CD4-positive, alpha-beta T cell (primary cell): Measurements from ENCODE around the gene ASCC3. TPM values are rescaled to one million over a fixed set of nuclear protein-coding genes. Genes with fewer than 3 reads are reported as not detected.
"Not testable (repeated sequence)": the region's sequence is repeated elsewhere in the genome, so short reads cannot be mapped to it uniquely, and the experiment has no call there.

ENCODE experiments used
- ATAC-seq: fragments of 200-7000 bp; cut with Tn5 transposase; one replicate; pipeline ENCODE4 v1.10.0; 2022; ENCODE audit warnings: mild to moderate bottlenecking; ENCODE audit not compliant: poor library complexity
- CTCF ChIA-PET: fragments of 350-600 bp; sonication (Branson Sonifier 250); formaldehyde crosslinking; loops from one replicate; lab custom pipeline; 2021; ENCODE audit warnings: antibody characterized with exemption, inconsistent platforms; lab: Charles Lee
- POLR2A ChIA-PET: fragments of 350-600 bp; sonication (Branson Sonifier 250); formaldehyde crosslinking; loops from one replicate; lab custom pipeline; 2021; ENCODE audit warnings: antibody characterized with exemption, inconsistent platforms; lab: Charles Lee
- DNase-seq, 14 experiments: peaks; one replicate each; pipeline ENCODE4 v3.0.0-alpha.2; 2013 to 2020; ENCODE audit warnings: mixed read lengths in 2 of 14
- H3K27ac ChIP-seq, 2 donors: one replicate each; pipeline versions ENCODE4 v1.5.1 to v1.7.0; 2013; ENCODE audit warnings: low read length in 2 of 2, low read depth in 1 of 2, mild to moderate bottlenecking in 1 of 2
- H3K27me3 ChIP-seq, 2 experiments: 1 replicate in 1 of 2; 2 replicates in 1 of 2; pipeline versions ENCODE4 v1.6.1 to v1.7.0; 2013; ENCODE audit warnings: low read length in 2 of 2, control low read depth in 1 of 2, mild to moderate bottlenecking in 1 of 2, moderate library complexity in 1 of 2; ENCODE audit not compliant: insufficient read depth in 2 of 2, control insufficient read depth in 1 of 2
- H3K36me3 ChIP-seq: one replicate; pipeline ENCODE4 v1.6.1; 2013; ENCODE audit warnings: low read length, control low read depth; ENCODE audit not compliant: insufficient read depth
- H3K4me1 ChIP-seq: one replicate; pipeline ENCODE4 v1.6.1; 2013; ENCODE audit warnings: low read length, control low read depth; ENCODE audit not compliant: insufficient read depth
- H3K4me3 ChIP-seq: one replicate; pipeline ENCODE4 v1.5.1; 2013; ENCODE audit warnings: mild to moderate bottlenecking, low read length, moderate library complexity
- H3K9me3 ChIP-seq, 2 experiments: 1 replicate in 1 of 2; 2 replicates in 1 of 2; pipeline versions ENCODE4 v1.6.1 to v1.7.0; 2013; ENCODE audit warnings: low read length in 2 of 2, mild to moderate bottlenecking in 2 of 2, control low read depth in 1 of 2, moderate library complexity in 1 of 2; ENCODE audit not compliant: control insufficient read depth in 1 of 2, insufficient read depth in 1 of 2
- H3K27ac Mint-ChIP-seq: one replicate; pipeline ENCODE4 v1.8.0; 2020; ENCODE audit warnings: mixed read lengths
- H3K27me3 Mint-ChIP-seq: one replicate; pipeline ENCODE4 v1.8.0; 2021; ENCODE audit warnings: mixed read lengths
- H3K36me3 Mint-ChIP-seq: one replicate; pipeline ENCODE4 v1.8.0; 2021; ENCODE audit warnings: low read depth, mixed read lengths
- H3K4me1 Mint-ChIP-seq: one replicate; pipeline ENCODE4 v1.8.0; 2021; ENCODE audit warnings: low read depth, mixed read lengths
- H3K4me3 Mint-ChIP-seq: one replicate; pipeline ENCODE4 v1.8.0; 2020; ENCODE audit warnings: mild to moderate bottlenecking, mixed read lengths
- H3K9me3 Mint-ChIP-seq: one replicate; pipeline ENCODE4 v1.8.0; 2020; ENCODE audit warnings: mixed read lengths
- intact Hi-C, 2 experiments: fragments of 100-400 bp; cut with DNase I in 1 of 2; cut with micrococcal nuclease in 1 of 2; formaldehyde crosslinking; loops; one replicate each; pipeline versions ENCODE4 v1.15.1 to v1.9.0; 2023 to 2025; cut with DNase I, micrococcal nuclease
- total RNA-seq, 174 experiments: library from RNA in 2 of 174; stranded (reverse) in 2 of 174; gene quantifications; one replicate each; pipeline ENCODE4 v1.2.3 and lab custom pipeline; 2021 to 2026
- TF ChIP-seq, protein P1 (sequence below): fragments of 200-600 bp; IDR thresholded peaks from one replicate; pipeline ENCODE4 v1.8.0; 2022; ENCODE audit warnings: antibody characterized with exemption, mild to moderate bottlenecking

The ASCC3 gene
- total RNA-seq, 2 experiments from 2014 or later, result 28.9 to 30.4 TPM

DNA sequence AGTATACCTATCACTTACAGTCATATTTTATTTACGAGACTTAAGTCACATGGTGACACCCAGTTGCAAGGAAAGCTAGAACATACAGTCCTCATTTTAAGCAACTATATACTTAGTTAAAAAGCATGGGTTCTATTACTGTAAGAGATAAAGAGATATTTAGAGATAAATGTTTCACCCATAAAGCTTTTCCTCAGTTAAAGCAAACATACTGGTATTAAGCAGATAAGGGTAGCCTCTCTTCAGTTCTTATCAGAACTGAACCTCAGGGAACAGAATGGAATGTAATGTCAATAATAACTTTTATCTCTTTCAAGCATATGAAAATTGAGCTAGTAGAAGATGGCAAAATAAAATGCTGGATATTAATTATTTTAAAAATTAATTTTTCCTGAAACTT is 9.9 kb upstream of the ASCC3 start:
- no peaks in the 10 kb centered on the region for H3K27me3 Mint-ChIP-seq
- H3K36me3 ChIP-seq, result no peaks in the 10 kb centered on the region
- ChIA-PET CTCF (no interaction called here), POLR2A (no interaction called here)
- H3K4me3 Mint-ChIP-seq, result no peak overlapping the region
- DNase-seq (no peak), ATAC-seq (no peak)
- H3K27ac Mint-ChIP-seq, result no peak overlapping the region
- H3K36me3 Mint-ChIP-seq, result no peaks in the 10 kb centered on the region
- H3K4me1 ChIP-seq, result no peaks in the 10 kb centered on the region
- H3K4me3 ChIP-seq, result no peak overlapping the region
- TF ChIP-seq, protein P1, sequence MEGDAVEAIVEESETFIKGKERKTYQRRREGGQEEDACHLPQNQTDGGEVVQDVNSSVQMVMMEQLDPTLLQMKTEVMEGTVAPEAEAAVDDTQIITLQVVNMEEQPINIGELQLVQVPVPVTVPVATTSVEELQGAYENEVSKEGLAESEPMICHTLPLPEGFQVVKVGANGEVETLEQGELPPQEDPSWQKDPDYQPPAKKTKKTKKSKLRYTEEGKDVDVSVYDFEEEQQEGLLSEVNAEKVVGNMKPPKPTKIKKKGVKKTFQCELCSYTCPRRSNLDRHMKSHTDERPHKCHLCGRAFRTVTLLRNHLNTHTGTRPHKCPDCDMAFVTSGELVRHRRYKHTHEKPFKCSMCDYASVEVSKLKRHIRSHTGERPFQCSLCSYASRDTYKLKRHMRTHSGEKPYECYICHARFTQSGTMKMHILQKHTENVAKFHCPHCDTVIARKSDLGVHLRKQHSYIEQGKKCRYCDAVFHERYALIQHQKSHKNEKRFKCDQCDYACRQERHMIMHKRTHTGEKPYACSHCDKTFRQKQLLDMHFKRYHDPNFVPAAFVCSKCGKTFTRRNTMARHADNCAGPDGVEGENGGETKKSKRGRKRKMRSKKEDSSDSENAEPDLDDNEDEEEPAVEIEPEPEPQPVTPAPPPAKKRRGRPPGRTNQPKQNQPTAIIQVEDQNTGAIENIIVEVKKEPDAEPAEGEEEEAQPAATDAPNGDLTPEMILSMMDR, result no peak
- H3K27me3 ChIP-seq, result no peaks in the 10 kb centered on the region
- no peaks in the 10 kb centered on the region for H3K4me1 Mint-ChIP-seq
- no peak overlapping the region for H3K27ac ChIP-seq
- intact Hi-C loops, result no loop called here
- no peaks in the 10 kb centered on the region for H3K9me3 Mint-ChIP-seq
- H3K9me3 ChIP-seq, result no peaks in the 10 kb centered on the region

DNA sequence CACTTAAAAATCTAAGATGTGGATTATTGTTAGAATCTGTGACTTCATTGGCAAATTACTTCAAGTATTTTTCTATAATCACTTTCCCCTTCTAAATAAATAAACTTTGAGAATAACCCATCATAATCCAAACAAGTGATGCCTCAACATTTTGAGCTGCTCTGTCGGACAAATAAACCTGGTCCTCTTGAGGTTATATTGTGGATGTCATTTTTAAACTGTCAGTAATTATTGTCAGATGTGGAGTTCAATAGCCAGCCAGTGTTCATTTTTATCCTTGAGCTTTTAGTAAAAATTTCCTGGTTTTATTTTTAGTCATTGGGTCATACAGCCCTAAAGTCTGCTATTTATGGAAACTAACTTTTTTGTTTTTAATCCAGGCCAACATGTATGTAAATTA is 9.5 kb upstream of the ASCC3 start:
- intact Hi-C loops, POLR2A ChIA-PET, H3K27ac Mint-ChIP-seq, H3K9me3 Mint-ChIP-seq, H3K27me3 Mint-ChIP-seq, CTCF ChIA-PET, H3K4me1 Mint-ChIP-seq, H3K36me3 ChIP-seq, H3K9me3 ChIP-seq, H3K4me1 ChIP-seq, DNase-seq, ATAC-seq, H3K4me3 ChIP-seq, H3K27ac ChIP-seq, H3K4me3 Mint-ChIP-seq, H3K36me3 Mint-ChIP-seq, H3K27me3 ChIP-seq: not testable (repeated sequence)

DNA sequence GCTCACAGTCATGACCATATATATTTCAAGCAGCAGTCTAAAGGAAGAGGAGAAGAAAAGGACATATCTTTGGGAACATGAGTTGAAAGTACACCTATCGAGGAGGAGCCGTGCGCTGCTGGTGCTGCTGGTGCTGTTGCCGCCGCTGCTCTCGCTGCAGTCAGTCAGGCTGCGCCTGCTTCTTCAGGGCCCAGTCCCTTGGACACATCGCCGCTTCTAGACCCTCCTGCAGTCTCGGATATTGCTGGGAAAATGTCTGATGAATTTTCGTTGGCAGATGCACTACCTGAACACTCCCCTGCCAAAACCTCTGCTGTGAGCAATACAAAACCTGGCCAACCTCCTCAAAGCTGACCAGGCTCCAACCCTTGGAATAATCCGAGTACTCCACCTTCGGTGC is 8.2 kb upstream of the ASCC3 start:
- no peak for DNase-seq
- Histone ChIP-seq H3K4me1 (no peaks in the 10 kb centered on the region), H3K4me3 (no peak overlapping the region), H3K36me3 (no peaks in the 10 kb centered on the region), H3K9me3 (no peaks in the 10 kb centered on the region), H3K27me3 (no peaks in the 10 kb centered on the region), H3K27ac (no peak overlapping the region)
- intact Hi-C loops, result no loop called here
- Mint-ChIP-seq H3K27ac (no peak overlapping the region), H3K4me3 (no peak overlapping the region), H3K36me3 (no peaks in the 10 kb centered on the region), H3K9me3 (no peaks in the 10 kb centered on the region), H3K27me3 (no peaks in the 10 kb centered on the region), H3K4me1 (no peaks in the 10 kb centered on the region)
- ChIA-PET CTCF (no interaction called here), POLR2A (no interaction called here)
- TF ChIP-seq, protein P1, result no peak
- ATAC-seq, result no peak

DNA sequence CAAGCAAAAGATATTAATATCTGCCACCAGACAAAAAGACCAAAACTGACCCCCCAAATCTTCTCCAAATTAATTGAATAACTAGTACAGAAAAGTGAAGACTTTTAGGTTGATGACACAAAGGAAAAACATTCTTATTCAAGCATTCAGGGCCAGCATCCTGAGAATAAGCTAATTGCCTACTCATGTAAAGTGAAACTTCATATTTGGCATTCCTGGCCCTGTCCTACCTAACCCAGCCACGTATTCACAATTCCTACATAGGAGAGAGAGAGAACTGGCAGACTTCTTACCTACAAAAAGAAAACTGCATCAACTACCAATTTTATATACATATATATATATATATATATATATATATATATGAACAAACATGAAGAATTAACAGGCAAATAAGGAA is 4.9 kb upstream of the ASCC3 start:
- intact Hi-C loops, result no loop called here
- ATAC-seq, result no peak

More for the DNA sequence above, 4.9 kb upstream of the ASCC3 start:
- no peak overlapping the region for H3K27ac ChIP-seq
- Mint-ChIP-seq H3K4me1 (peaks cover 13% of the 10 kb centered on the region), H3K27me3 (no peaks in the 10 kb centered on the region), H3K27ac (no peak overlapping the region), H3K9me3 (no peaks in the 10 kb centered on the region), H3K4me3 (no peak overlapping the region), H3K36me3 (peaks cover 5% of the 10 kb centered on the region)
- peaks cover 6% of the 10 kb centered on the region for H3K4me1 ChIP-seq
- TF ChIP-seq, protein P1, result no peak
- peaks cover 0 to 2% of the 10 kb centered on the region in 2 experiments for H3K27me3 ChIP-seq
- no peaks in the 10 kb centered on the region for H3K9me3 ChIP-seq
- CTCF ChIA-PET, result no interaction called here
- no peak overlapping the region for H3K4me3 ChIP-seq
- POLR2A ChIA-PET, result no interaction called here
- no peaks in the 10 kb centered on the region for H3K36me3 ChIP-seq
- DNase-seq, result no peak
